DOHH2 (cell line): ENCODE results near the gene RAB4A.

Experiments
- CTCF ChIP-seq: fragments of 200-600 bp; sonication (generic); IDR thresholded peaks from one replicate; pipeline ENCODE4 v1.5.1; 2014; ENCODE audit warnings: antibody characterized with exemption, mild to moderate bottlenecking, low read depth, low read length; ENCODE audit not compliant: poor library complexity, severe bottlenecking
- EZH2phosphoT487 ChIP-seq: fragments of 200-600 bp; sonication (generic); IDR thresholded peaks from 2 replicates; pipeline ENCODE4 v1.6.1; 2017; ENCODE audit warnings: borderline replicate concordance, mild to moderate bottlenecking, antibody characterized with exemption, low read length, moderate library complexity, mixed read lengths

DNA sequence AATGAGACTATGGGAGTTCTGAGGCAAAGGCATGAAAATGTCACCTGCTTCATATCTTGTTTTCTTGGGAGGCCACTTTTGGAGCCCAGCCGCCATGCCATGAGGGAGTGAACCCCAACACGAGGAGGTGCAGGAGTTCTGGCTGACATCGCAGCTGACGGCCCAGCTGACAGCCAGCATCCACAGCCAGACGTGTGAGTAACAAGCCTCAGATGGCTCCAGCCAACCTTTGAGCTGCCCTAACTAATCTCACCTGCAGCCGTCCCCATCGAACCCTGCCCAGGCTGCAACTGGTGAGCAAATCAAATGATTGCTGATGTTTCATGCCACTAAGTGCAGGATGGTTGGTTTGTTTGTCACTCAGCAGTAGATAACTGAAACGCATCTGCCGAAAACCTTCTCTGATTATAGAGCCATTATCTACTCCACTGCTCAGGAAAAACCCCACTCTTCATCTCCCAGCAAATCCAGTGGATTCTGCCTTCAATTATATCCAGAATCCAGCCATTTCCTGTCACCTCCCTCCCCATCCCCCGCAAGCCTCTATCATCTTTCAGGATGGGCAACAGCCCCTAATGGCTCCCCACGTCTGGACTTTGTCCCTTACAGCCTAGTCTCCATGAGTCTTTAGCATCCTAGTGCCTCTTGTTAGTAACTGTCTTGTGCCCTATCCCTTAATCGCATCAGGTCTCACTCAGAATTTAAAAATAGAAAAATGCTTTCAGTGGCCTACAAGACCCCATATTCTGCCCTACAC, 18.5 kb upstream of the RAB4A start:
- TF ChIP-seq CTCF = no peak
- no peak for TF ChIP-seq EZH2phosphoT487
